Naive B cell (primary cell): ENCODE measurements around the gene USP53. TPM values are rescaled to one million over a fixed set of nuclear protein-coding genes. Genes with fewer than 3 reads are reported as not detected.
"Not testable (repeated sequence)": the region's sequence is repeated elsewhere in the genome, so short reads cannot be mapped to it uniquely, and the experiment has no call there.

ENCODE experiments used
- ATAC-seq, 2 donors: fragments of 150-1000 bp; cut with Tn5 transposase; 2 replicates each; pipeline ENCODE4 v1.10.0; 2021; ENCODE audit warnings: low read depth in 2 of 2, mild to moderate bottlenecking in 2 of 2, moderate library complexity in 2 of 2
- DNase-seq: peaks from one replicate; pipeline ENCODE4 v3.0.0; 2022
- H3K27ac Mint-ChIP-seq, 6 donors: one replicate each; pipeline ENCODE4 v1.8.0; 2020 to 2022; ENCODE audit warnings: mild to moderate bottlenecking in 6 of 6, mixed read lengths in 6 of 6, moderate library complexity in 5 of 6, inconsistent platforms in 2 of 6
- H3K27me3 Mint-ChIP-seq, 3 donors: one replicate each; pipeline ENCODE4 v1.8.0; 2021 to 2022; ENCODE audit warnings: mixed read lengths in 3 of 3, mild to moderate bottlenecking in 1 of 3
- H3K36me3 Mint-ChIP-seq, 2 donors: one replicate each; pipeline ENCODE4 v1.8.0; 2020 to 2022; ENCODE audit warnings: mixed read lengths in 2 of 2, inconsistent platforms in 1 of 2, mild to moderate bottlenecking in 1 of 2
- H3K4me1 Mint-ChIP-seq, 3 donors: one replicate each; pipeline ENCODE4 v1.8.0; 2020 to 2022; ENCODE audit warnings: mixed read lengths in 3 of 3, inconsistent platforms in 1 of 3, mild to moderate bottlenecking in 1 of 3, moderate library complexity in 1 of 3
- H3K4me3 Mint-ChIP-seq, 8 donors: one replicate each; pipeline ENCODE4 v1.8.0; 2020 to 2022; ENCODE audit warnings: mild to moderate bottlenecking in 8 of 8, mixed read lengths in 8 of 8, moderate library complexity in 8 of 8, inconsistent platforms in 2 of 8
- H3K9me3 Mint-ChIP-seq, 7 donors: one replicate each; pipeline ENCODE4 v1.8.0; 2020 to 2022; ENCODE audit warnings: mixed read lengths in 7 of 7, mild to moderate bottlenecking in 5 of 7, inconsistent platforms in 2 of 7, moderate library complexity in 1 of 7
- polyA plus RNA-seq, 6 donors: library from polyadenylated mRNA; unstranded; fragments of 300-500 nt; fragmentation: Illumina TruSeq; gene quantifications; one replicate each; pipeline ENCODE4 v1.2.3, GENCODE V29; 2021; ENCODE audit warnings: low read depth in 6 of 6

USP53 gene
- polyA plus RNA-seq, 6 donors from 2014 or later = 1.00 to 19.4 (median 7.0) TPM

DNA sequence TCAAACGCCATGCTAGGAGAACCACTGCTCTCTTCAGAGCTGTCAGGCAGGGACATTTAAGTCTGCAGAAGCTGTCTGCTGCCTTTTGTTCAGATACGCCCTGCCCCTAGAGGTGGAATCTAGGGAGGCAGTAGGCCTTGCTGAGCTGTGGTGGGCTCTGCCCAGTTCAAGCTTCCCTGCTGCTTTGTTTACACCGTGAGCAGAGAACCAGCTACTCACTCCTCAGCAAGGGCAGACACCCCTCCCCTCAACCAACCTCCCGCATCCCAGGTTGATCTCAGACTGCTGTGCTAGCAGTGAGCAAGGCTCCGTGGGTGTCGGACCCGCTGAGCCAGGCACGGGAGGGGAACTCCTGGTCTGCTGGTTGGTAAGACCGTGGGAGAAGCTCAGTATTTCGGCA lies 42.7 kb downstream of the USP53 start:
- DNase-seq, H3K4me1 Mint-ChIP-seq, H3K4me3 Mint-ChIP-seq, ATAC-seq, H3K27me3 Mint-ChIP-seq, H3K27ac Mint-ChIP-seq: not testable (repeated sequence)
- Mint-ChIP-seq H3K36me3 (peaks cover 47 to 56% of the 10 kb centered on the region in 2 donors), H3K9me3 (peaks cover 3 to 21% (median 9%) of the 10 kb centered on the region in 7 donors)

DNA sequence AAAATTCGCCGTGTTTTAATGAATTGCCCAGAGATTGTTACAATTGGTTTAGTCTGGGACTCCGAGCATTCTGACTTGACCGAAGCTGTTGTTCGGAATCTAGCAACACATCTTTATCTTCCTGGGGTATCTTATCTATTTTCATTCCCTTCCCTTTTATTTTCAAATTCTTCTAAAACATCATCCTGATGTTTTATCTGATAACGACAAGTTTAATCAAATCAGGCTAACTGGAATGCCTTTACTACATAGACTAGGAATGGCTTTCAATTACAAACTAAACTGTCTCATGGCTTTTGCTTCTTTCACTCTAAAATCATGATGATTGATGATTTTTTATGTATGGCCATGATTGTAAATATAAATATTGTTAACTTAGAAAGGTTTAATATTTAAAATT lies 48.0 kb downstream of the USP53 start:
- no peak for ATAC-seq
- Mint-ChIP-seq H3K36me3 (peaks cover 7 to 23% of the 10 kb centered on the region in 2 donors), H3K4me3 (no peak overlapping the region), H3K27me3 (no peaks in the 10 kb centered on the region), H3K27ac (no peak overlapping the region), H3K4me1 (no peaks in the 10 kb centered on the region), H3K9me3 (no peaks in the 10 kb centered on the region)
- DNase-seq = no peak

DNA sequence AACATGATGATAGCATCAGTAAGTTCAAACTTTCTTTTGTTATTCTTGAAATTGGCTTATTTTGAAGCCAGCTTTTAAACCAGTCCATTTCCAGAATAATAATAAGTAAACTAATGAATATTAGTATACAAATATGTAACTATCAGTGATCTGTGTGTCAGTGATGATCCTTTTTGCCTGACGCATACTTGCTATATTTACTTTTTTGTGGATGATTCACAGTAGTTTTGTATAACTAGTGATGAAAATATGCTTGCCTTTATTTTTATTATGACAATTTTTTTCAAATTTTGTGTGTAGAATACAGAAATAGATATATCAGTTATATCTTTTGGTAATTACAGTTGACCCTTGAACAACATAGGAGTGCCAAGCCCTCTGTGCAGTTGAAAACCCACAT lies 49.5 kb downstream of the USP53 start:
- H3K4me3 Mint-ChIP-seq = no peak overlapping the region
- H3K36me3 Mint-ChIP-seq = peaks cover 7 to 33% of the 10 kb centered on the region in 2 donors
- no peak for DNase-seq
- no peak overlapping the region for H3K27ac Mint-ChIP-seq
- H3K27me3 Mint-ChIP-seq = no peaks in the 10 kb centered on the region
- H3K9me3 Mint-ChIP-seq = peaks cover 0 to 3% (median 0%) of the 10 kb centered on the region in 7 donors
- no peaks in the 10 kb centered on the region for H3K4me1 Mint-ChIP-seq
- no peak for ATAC-seq

DNA sequence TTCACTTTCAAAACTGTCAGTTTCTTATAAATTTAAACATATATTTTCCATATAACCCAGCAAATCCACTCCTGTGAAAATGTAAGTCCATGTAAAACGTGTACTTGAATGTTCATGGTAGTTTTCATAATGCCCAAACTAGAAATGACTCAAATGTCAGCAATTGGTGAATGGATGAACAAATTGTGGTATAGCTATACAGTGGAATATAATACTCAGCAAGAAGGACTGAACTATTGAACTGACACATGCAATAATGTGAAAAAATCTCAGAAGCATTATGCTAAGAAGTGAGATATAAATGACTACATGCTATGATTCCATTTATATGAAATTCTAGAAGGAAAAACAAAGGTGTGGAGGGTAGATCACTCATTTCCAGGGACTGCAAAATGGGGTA lies 52.2 kb downstream of the USP53 start:
- H3K4me1 Mint-ChIP-seq = no peaks in the 10 kb centered on the region

DNA sequence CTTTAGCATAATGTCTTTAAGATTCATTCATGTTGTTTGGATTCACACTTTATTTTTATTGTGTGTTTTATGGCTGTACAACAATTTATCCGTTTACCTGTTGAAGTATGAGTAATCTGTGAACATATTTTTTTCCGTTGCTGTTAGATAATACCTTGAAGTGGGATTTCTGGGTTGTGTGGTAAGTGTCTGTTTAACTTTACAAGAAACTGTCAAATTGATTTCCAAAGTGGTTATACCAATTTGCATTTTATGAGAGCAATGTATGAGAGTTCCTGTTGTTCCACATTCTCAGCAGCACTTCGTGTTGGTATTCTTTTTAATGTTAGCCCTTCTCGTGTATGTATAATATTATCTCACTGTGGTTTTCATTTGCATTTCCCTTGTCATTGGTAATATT lies 53.6 kb downstream of the USP53 start:
- Mint-ChIP-seq H3K9me3 (peaks cover 0 to 3% (median 0%) of the 10 kb centered on the region in 7 donors), H3K27me3 (no peaks in the 10 kb centered on the region), H3K27ac (no peak overlapping the region), H3K4me1 (no peaks in the 10 kb centered on the region), H3K36me3 (peaks cover 0 to 18% of the 10 kb centered on the region in 2 donors), H3K4me3 (no peak overlapping the region)
- no peak for DNase-seq
- no peak for ATAC-seq

More for the DNA sequence above, 52.2 kb downstream of the USP53 start:
- Mint-ChIP-seq H3K27me3 (no peaks in the 10 kb centered on the region), H3K27ac (no peak overlapping the region), H3K9me3 (peaks cover 0 to 3% (median 0%) of the 10 kb centered on the region in 7 donors), H3K36me3 (peaks cover 0 to 15% of the 10 kb centered on the region in 2 donors), H3K4me3 (no peak overlapping the region)
- DNase-seq = no peak
- ATAC-seq = no peak

DNA sequence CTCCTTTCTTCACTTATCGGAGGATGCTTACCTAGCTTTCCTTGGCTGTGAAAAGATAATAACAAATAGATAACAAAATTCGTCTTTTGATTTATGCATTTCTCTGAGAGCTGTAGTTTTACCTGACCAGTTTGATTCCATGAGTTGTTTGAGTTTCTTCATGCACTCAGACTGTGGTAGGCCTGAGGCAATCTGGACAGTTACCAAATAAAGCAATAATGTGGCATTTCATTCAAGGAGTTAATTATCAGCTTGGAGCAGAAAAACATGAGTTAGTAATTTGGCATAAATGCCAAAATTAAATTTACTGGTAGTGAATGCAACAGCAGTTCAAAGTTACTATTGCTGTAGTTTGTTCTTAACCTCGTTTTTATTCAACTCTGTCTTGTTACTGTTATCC lies 56.0 kb downstream of the USP53 start:
- Mint-ChIP-seq H3K36me3 (peaks cover 0 to 33% of the 10 kb centered on the region in 2 donors), H3K27ac (no peak overlapping the region), H3K9me3 (peaks cover 0 to 3% (median 0%) of the 10 kb centered on the region in 7 donors), H3K27me3 (no peaks in the 10 kb centered on the region), H3K4me3 (no peak overlapping the region), H3K4me1 (peaks cover 0 to 2% (median 0%) of the 10 kb centered on the region in 3 donors)
- no peak for ATAC-seq
- no peak for DNase-seq

DNA sequence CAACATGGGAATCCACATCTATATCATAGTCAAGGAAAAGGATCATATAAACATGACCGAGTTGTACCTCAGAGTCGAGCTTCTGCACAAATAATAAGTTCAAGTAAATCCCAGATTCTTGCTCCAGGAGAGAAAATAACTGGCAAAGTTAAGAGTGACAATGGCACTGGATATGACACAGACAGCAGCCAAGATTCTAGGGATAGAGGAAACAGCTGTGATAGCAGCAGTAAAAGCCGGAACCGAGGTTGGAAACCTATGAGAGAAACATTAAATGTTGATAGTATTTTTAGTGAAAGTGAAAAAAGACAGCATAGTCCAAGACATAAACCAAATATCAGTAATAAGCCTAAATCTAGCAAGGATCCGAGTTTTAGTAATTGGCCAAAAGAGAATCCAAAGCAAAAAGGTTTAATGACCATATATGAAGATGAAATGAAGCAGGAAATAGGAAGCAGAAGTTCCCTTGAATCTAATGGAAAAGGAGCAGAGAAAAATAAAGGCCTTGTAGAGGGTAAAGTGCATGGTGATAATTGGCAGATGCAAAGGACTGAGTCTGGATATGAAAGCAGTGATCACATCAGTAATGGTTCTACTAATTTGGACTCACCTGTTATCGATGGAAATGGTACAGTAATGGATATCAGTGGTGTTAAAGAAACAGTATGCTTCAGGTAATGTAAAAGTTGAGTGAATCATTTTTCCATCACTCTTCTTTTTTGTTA lies 59.0 kb downstream of the USP53 start:
- Mint-ChIP-seq H3K4me1 (peaks cover 0 to 2% (median 0%) of the 10 kb centered on the region in 3 donors), H3K4me3 (no peak overlapping the region), H3K36me3 (peaks cover 0 to 27% of the 10 kb centered on the region in 2 donors), H3K27ac (peak overlapping the region in 1 of 6 donors; percentile 9), H3K9me3 (peaks cover 0 to 3% (median 0%) of the 10 kb centered on the region in 7 donors), H3K27me3 (no peaks in the 10 kb centered on the region)
- ATAC-seq (no peak), DNase-seq (no peak)

DNA sequence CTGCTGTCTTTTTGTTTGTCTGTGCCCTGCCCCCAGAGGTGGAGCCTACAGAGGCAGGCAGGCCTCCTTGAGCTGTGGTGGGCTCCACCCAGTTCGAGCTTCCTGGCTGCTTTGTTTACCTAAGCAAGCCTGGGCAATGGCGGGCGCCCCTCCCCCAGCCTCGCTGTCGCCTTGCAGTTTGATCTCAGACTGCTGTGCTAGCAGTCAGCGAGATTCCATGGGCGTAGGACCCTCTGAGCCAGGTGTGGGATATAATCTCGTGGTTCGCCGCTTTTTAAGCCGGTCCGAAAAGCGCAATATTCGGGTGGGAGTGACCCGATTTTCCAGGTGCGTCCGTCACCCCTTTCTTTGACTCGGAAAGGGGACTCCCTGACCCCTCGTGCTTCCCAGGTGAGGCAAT lies 67.0 kb downstream of the USP53 start:
- H3K36me3 Mint-ChIP-seq = peaks cover 6 to 10% of the 10 kb centered on the region in 2 donors
- H3K4me1 Mint-ChIP-seq = peaks cover 0 to 13% (median 0%) of the 10 kb centered on the region in 3 donors
- not testable (repeated sequence) for ATAC-seq, DNase-seq, H3K27ac Mint-ChIP-seq, H3K9me3 Mint-ChIP-seq, H3K27me3 Mint-ChIP-seq, H3K4me3 Mint-ChIP-seq

DNA sequence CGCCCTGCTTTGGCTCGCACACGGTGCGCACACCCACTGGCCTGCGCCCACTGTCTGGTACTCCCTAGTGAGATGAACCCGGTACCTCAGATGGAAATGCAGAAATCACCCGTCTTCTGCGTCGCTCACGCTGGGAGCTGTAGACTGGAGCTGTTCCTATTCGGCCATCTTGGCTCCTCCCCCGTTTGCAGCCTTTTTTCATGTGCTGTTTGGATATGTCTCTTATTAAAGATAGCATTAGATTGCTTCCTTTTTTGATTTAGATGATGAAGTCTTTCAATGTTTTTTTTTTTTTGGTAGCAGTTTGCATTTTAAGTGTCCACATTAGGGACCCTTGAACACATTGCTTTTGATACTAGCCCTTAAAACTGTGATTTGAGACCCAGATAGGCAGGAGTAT lies 67.4 kb downstream of the USP53 start:
- H3K36me3 Mint-ChIP-seq = peaks cover 6 to 10% of the 10 kb centered on the region in 2 donors
- H3K27me3 Mint-ChIP-seq, DNase-seq, H3K4me3 Mint-ChIP-seq, H3K9me3 Mint-ChIP-seq, ATAC-seq, H3K27ac Mint-ChIP-seq: not testable (repeated sequence)
- peaks cover 3 to 16% (median 3%) of the 10 kb centered on the region in 3 donors for H3K4me1 Mint-ChIP-seq

DNA sequence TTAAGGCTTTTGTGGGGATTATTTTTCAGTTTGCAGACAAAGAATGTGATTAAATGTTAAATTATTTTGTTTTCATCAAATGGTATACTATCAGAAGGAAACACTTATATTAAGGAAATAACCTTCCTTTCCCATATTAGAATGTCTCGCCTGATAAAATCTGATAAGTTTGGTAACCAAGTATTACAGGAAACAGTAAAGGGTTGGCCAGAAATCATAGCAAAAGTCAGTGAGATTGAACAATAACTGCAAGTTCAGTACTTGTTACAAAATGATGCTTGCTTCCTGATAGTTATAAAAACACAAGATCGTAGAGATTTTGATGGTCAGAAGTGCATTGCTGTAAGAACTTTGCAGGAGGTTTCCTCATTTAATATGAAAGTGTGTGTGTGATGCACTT lies 68.9 kb downstream of the USP53 start:
- ATAC-seq (no peak), DNase-seq (no peak)
- Mint-ChIP-seq H3K4me1 (peaks cover 4 to 17% (median 6%) of the 10 kb centered on the region in 3 donors), H3K9me3 (peaks cover 0 to 3% (median 0%) of the 10 kb centered on the region in 7 donors), H3K27me3 (no peaks in the 10 kb centered on the region), H3K27ac (no peak overlapping the region), H3K36me3 (peaks cover 6 to 10% of the 10 kb centered on the region in 2 donors), H3K4me3 (no peak overlapping the region)

DNA sequence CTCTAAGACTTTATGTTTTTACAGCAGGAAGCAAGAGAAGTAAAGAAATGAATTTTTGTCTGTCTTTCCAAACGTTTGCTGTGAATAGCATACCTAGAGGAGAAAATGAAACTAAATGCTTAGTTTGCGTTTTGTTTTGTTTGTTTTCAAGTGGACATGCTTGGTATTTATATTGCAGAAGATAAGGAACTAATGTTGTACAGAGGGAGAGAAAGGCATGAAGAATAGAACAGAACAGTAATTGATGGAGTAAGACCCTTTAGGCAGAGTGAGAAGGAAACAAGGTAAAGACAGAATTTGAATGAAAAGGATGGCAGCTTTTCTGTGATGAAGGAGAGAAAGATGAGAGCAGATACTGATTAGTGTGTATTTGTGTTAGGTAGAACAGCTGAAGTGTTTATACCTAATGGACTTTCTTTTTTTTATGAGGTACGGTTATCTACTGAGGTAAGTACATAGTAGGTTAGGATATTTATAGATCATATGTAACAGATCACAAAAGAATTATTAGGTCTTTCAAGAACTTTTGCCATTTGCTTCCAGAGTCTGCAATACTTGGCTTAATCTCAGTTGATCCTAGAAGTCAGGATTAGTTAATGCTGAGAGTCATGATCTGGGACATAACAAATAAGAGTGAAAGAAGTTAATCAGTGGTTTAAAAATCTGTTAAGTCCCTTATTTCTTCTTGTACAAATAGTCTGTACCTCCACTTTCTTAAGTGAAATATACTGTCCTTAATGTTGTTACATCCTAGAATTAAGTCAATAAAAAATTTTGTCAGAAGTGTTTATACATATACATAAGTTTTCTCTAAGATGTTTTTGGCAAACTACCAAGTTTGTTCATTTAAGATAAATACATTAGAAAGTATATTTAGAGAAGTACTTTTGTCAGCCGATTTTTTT lies 72.6 kb downstream of the USP53 start:
- DNase-seq (no peak), ATAC-seq (peak in 1 of 2 donors; percentile 35)
- Mint-ChIP-seq H3K36me3 (peaks cover 2 to 6% of the 10 kb centered on the region in 2 donors), H3K27me3 (no peaks in the 10 kb centered on the region), H3K9me3 (no peaks in the 10 kb centered on the region), H3K4me3 (peak overlapping the region in 1 of 8 donors; percentile 2), H3K27ac (peak overlapping the region in 3 of 6 donors; percentile 12 to 51 (median 36)), H3K4me1 (peaks cover 4 to 14% (median 6%) of the 10 kb centered on the region in 3 donors)

DNA sequence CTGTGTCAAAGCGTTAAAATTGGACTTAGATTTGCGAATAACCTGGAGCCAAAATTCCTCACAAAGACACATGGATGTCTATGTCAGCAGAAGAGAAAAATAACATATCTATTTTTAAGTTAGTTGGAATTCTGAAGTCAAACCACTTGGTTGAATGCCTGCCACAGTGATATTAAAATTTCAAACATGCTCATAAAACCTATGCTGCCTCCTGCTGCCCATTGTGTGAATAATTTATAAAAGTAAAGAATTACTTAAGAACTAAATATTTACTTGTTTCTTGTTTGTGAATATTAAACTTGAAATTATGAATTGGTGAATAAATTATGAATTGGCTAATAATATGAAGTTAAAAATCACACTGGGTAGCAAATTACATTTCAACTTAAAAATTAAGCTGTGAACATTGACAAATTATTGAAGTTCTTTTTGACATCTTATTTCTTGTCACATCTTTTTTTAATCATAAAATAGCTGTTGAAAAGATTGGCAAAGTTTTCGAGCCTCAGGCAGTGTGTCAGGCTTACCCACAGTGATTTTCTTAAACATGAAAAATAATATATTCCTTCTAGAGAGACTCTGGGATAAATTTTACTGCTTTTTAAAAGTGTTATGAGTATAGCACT lies 74.0 kb downstream of the USP53 start:
- no peak overlapping the region for H3K27ac Mint-ChIP-seq
- DNase-seq (peak; percentile 10), ATAC-seq (no peak)
- no peak overlapping the region for H3K4me3 Mint-ChIP-seq
- no peaks in the 10 kb centered on the region for H3K9me3 Mint-ChIP-seq
- H3K4me1 Mint-ChIP-seq = peaks cover 4 to 11% (median 6%) of the 10 kb centered on the region in 3 donors
- no peaks in the 10 kb centered on the region for H3K36me3 Mint-ChIP-seq
- H3K27me3 Mint-ChIP-seq = no peaks in the 10 kb centered on the region

DNA sequence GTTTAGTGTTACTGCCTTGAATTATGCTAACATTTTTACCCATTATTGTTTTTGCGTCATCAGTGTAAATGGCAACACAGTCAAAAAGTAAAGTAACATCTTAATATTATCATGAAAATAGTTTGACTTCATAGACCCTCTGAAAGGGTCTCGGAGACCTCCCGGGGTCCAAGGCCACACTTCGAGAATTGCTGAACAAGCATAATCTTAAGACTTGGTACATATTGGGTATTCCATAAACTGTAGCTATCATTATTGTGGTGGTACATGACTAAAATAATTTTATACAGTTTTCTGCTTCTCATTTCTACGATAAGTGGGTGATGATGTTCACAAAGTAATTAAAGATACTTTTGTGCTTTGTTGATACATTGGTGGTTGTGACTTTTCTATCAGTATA lies 76.8 kb downstream of the USP53 start:
- peaks cover 4 to 6% (median 5%) of the 10 kb centered on the region in 3 donors for H3K4me1 Mint-ChIP-seq
- no peaks in the 10 kb centered on the region for H3K9me3 Mint-ChIP-seq
- H3K4me3 Mint-ChIP-seq = no peak overlapping the region
- H3K27ac Mint-ChIP-seq = no peak overlapping the region
- H3K36me3 Mint-ChIP-seq = peaks cover 0 to 8% of the 10 kb centered on the region in 2 donors
- ATAC-seq = no peak
- H3K27me3 Mint-ChIP-seq = no peaks in the 10 kb centered on the region
- no peak for DNase-seq
